Activated CD4-positive, alpha-beta T cell treated with anti-CD3 and anti-CD28 coated beads, Interleukin-2, amount 50 U/mL, for 16 hours (primary cell): ENCODE results near the gene SDF2L1.

Source experiments
- DNase-seq: peaks from one replicate; pipeline ENCODE4 v3.0.0-alpha.2; 2020

SDF2L1 gene

GRCh38 chr22:21622011-21622918 lies 19.8 kb upstream of the SDF2L1 start:
- DNase-seq = no peak

GRCh38 chr22:21622919-21623647 lies 19.0 kb upstream of the SDF2L1 start:
- no peak for DNase-seq

DNA sequence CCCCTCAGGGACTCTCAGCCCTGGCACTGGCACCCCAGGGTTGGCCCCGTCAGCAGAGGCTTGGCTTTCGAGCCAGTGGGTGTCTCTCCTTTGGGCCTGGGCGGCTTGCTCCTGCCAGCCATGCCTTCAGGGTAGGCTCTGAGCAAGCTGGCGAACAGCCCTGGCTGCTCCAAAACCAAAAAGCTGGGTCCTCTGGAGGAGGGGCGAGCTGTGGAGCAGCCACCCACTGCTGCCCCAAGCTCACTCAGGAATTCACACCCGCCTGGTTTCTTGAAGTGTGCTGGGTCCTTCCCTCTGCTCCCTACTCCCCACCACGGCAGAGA lies 18.5 kb upstream of the SDF2L1 start:
- no peak for DNase-seq

DNA sequence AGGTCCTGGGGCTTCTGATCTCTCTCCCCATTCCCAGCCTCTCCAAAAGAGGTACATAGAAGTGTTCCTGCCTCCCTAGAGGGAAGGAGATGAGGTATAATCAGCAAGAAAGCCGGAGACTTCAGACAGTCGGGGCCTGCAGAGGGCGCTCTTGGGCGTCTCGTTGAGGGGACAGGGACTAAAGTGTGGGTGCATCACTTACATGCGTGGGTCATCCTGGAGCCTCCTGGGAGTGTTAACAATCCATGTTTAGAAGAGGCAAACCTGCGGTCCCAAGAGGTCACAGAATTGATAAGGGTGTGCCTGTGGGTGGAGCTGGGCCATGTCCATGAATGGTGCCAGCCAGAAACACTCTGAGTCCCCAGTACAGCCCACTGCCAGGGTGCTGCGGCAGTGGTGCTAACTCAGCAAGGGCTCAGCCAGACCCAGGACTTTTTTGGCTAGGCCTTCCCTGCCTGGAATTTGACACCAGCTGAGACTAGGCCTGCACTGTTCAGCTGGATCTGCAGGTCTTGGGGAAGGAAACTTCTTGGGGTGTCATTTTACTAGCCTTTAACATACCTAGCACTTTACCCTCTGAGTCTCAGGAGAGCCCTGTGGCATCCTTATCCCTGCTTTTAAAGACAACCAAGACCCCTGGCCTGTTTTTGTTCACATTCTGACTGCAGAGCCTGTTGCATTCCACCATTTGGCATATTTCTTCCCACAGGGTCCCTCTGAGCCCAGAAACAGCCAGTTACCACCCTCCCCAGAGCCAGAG lies 17.8 kb upstream of the SDF2L1 start:
- peak; percentile 40 for DNase-seq

DNA sequence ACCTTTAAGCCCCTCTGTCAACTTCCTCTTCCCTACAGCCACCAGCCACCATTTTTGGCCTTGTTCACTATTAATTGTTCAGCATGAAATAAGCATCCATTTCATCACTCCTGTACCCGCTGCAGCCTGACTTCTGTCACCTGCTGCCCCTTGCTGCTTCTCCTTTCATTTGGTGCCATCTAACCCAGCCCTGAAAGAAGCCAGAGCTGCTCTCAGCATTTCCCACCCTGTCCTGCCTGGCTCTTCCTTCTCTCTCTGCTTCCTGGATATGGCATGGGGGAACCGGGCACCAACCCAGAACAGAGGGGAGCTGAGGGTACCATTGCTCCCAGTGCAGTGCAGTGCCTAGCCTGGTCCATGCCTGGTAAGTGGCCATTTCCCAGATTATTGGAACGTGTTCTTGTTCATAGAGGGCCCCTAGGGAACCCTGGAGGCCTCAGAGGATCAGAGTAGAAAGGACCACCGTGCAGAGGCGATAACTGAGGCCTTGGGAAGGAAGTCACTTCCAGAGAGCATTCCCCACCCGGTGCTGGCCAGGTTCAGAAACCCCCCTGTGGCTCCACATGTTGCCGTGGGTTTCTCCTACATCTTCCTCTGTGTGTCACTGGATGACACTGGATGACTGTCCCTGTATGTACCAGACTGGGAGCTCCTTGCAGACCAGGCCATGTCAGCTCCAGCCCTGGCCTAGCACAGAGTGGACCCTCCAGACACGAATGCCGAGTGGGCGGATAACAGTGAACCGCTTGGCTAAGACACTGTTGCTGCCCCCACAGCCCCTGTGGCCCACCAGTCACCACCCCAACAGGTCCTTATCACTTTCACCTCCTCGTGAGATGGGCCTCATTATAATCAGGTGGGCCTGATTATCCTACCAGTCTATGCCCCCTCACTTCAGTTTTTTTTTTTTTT lies 17.0 kb upstream of the SDF2L1 start:
- DNase-seq = no peak

- DNase-seq = no peak
Observed at GRCh38 chr22:21626073-21626734, 15.9 kb upstream of the SDF2L1 start.

DNA sequence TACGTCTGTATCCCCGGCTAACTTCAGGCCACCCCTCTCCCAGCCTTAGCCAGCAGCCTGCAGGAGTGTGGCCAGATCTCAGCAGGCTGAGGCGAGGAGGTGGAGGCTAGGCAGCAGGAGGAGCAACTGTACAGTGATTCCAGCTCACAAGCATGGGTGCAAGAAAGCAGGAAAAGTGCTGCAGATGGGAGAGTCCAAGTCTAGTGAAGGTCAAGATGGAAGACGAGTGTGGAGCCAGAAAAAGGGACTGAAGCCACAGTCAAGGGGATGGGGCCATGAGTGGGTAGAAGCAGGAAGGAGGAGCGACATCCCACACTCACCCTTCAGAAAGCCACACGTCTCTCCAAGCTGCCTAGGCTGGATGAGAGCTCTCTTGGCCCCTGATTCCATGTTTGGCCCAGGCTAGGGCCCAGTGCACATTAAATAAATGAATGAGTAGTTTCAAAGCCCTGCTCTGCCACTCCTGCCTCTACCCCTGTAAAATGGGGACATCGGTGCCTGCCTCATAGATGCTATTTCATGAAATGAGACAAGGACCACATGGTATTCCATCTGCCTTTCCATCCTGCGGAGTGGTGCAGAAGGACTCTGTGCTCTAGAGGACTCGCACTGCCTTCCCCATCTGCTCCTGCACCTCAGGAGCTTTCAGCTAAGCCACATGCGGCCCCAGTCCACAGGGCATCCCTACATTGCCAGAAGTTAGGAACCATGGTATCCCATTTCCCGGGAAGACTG lies 15.2 kb upstream of the SDF2L1 start:
- DNase-seq = no peak

DNA sequence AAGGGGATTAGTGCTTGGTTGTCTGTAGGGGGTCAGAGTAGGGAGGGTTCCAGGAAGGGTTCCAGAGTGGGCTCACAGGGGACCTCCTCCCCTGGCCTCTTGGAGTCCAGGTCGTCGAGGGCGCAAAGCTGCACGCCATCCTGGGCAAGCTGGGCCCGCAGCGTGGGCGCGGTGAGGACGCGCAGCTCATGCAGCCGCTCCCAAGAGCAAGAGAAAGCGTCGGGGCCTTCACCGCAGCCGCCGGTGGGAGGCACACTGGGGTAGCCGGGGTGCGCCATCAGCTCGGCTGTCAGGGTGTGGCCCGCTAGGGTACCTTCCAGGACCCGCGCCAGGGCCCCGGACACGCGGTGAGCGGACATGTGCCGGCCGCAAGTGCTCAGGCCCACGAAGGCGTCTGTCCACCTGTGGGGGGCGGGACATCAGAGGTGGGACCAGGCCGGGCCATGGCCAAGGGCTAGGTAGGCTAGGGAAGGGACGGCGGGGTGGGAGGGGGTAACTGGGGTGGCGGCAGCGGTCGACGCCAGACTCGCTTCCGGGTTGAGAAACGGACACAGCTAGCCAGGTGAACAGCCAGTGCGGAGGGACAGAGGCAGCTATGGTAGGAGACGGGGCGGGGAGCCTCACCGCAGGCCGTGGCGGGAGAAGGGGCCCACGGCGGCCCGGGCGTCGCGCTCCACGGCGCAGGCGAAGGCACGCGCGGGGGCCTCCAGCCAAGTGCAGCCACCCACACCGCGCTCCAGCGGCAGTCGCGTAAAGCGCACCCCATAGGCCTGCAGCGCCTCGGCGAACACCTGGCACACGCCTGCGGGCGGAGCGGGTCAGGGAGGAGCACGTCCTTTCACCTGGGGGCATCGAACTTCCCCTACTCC lies 13.5 kb upstream of the SDF2L1 start:
- DNase-seq = no peak

DNA sequence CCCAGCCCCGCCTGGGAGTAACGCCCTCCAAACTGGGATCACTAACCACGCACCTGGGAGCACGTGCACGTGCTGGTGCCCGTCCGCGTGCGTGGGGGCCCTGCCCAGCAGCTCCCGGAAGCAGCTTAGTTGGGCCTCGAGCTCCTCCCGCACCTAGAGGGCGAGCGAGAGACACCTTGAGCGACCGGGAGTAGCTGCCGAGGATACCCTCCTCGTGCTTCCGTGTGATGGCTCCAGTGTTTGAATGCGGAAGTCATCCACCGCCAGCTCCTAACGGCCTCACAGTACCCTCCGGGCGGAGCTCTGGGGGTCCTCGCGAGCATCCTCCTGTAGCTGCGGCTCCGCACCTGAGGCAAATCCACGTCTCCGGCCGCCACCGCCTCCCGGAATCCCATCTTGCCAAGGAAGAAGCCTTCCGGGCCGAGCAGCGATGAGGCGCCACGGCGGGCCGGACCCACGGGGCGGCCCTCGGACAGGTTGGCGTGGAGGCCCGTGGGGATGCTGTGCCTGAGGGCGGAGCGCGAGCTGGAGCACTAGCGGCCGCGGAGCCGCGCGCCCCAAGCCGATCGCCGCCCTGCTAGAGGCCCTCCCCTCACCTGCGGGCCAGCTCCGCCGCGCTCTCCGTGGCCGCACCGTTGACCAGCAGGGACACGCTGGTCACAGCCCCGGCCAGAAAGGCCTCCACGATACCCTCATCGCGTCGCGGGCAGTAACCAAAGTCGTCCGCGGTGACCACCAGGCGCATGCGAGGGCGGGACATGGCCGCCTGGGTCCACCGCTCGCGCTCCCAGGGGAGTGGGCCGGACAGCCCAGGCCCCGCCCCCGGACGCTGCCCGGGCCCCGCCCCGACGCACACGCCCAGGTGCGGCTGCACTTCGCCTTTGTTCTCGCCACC lies 12.6 kb upstream of the SDF2L1 start, which contains the start of gene YDJC:
TSS of gene YDJC (minus strand) at position 768 of the 895 bp plus-strand sequence. CDS start at position 760, 8 bp downstream.
- peak; percentile 97 for DNase-seq

DNA sequence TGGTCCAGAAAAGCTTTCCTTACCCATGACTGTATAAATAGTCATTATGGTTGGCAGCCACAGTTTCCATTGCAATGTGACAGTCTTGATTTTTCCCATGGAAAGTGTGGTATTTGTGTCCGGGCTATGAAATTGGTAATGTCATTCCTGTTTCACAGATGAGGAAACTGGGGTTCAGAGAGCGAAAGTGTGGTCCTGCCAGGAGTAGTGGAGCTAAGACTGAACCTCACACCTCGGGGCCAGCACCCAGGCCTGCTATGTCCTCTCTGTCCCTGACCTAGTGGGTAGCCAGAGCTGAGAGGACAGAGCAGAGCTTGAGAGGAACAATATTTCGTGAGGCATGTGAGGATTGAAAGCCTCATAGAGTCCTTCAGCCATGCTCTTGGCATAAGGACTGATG lies 11.1 kb upstream of the SDF2L1 start:
- no peak for DNase-seq

- peak; percentile 76 for DNase-seq
Observed at GRCh38 chr22:21632237-21632895, 9.7 kb upstream of the SDF2L1 start, which contains the start of gene CCDC116. Gene CCDC116 (plus strand): TSS chr22:21632760. CDS start chr22:21633182, 422 bp downstream.

GRCh38 chr22:21632931-21633330 lies 9.2 kb upstream of the SDF2L1 start:
- no peak for DNase-seq

GRCh38 chr22:21633481-21633880 lies 8.6 kb upstream of the SDF2L1 start:
- DNase-seq = no peak

GRCh38 chr22:21634081-21634480 lies 8.0 kb upstream of the SDF2L1 start:
- no peak for DNase-seq

DNA sequence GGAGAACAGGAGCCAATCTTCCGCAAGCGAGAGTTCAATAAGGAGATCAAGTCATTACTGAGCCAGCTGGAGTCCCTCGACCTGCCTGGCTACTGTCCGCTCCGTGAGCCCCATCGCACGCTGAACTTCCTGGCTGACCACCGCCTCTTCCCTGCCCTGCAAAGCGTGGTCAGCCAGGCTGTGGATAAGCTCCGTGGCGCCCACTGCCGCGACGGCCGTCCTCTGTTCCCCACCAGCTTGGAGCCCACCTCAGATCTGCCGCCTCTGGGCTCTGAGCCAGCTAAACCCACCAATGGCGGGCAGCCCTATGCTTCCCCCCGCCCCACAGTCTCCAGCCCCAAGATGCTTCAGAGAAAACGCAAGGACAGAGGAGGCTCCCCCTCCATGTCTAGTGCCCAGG lies 7.3 kb upstream of the SDF2L1 start:
- DNase-seq = no peak

DNA sequence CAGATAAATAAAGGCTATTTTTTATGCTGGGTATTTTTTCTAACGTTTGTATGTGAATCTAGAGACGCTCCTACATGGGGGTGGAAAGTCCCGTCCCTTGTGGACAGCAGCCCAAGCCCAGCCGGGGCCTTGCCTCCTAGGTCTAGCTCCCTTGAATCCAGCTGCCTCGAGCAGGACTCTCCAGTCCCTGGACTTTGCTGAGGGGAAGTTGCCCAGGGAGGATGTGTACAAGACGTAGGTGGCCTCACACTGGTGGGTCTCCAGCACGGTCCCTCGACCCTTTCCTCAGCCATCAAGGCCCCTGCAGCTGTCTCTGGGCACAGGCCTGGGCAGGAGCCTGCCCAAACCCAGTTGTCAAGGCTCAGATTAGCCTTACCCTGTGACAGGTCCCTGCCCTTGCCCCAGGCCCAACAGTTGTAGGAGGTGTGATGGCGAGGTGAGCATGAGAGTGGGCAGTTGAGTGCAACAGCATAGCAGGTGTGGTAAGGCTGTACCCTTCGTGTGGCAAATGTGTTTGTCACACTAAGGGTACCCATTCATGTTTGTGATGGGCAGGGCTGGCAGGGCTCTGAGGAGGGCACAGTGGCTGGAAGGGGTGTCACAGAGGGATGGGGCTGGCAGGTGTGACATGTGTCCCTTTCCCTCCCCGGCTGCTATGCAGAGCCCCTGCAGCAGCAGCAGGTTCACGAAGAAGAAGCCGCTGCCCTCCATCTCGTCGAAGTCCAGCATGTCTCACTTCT lies 6.2 kb upstream of the SDF2L1 start:
- DNase-seq = no peak

- no peak for DNase-seq
Observed at GRCh38 chr22:21636629-21637218, 5.4 kb upstream of the SDF2L1 start.
